GM21786 (cell line): ENCODE results near the gene BMP7.

Experiments
- ATAC-seq: cut with Tn5 transposase; IDR thresholded peaks from one replicate; pipeline ENCODE4 v1.9.1; 2021; ENCODE audit not compliant: unreplicated experiment

The BMP7 gene

DNA sequence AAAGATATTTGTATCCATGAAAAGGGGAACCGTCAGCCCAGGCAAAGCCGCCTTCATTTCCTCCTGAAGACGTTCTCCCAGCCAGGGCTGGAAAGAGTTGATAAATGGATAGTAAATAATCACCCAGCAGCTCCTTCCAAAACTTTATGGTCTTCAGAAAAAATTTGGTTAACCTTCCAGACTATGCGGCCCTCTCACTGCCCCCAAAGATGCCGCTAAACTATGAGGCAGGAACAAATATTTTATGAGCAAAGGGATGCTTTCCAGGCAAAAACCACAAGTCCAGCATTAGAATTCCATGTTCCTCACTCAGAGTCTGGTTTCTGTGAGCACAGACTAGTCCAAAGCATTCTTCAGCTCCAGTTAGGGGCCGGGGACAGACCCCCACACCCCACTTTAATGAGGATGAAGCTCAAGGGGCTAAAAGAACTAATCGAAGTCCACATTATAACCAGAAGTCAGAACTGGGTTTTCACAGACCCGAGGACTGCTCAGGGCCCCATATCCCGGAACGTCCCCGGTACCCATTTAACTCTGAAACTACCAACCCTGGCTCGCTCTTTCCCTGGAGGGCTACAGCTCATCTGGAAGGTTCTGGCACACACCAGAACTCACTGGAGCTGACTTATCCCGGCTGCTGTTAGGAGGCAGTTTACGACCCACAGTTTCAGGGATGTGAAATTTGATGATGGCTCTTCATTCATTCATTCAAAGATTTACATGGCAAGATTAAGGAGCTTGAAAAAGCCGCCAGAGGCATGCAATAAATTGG lies 29.4 kb downstream of the BMP7 start:
- ATAC-seq, result no peak

GRCh38 chr20:57234556-57235251 lies 31.7 kb downstream of the BMP7 start:
- ATAC-seq, result no peak

DNA sequence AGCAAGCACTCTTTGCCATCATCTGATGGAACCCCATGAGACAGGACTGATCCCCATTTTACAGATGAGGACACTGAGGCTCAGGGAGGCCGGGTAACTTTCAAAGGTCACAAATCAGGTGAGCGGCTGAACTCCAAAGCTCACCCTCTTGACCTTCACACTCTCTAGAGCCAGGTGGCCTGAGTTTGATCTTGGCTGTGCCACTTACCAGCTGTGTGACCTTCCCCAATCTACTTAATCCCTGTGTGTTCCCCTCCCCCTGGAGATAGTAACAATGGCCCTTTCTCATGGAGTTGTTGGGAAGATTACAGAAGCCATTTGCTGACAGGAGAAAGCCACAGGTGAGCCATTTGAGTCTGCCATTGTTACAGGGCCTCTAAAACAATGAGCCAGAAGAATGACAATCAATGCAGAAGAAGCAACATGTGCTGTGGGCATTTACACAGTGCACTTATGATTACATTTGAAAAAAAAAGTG lies 34.5 kb downstream of the BMP7 start:
- ATAC-seq, result no peak

GRCh38 chr20:57231161-57231560 lies 35.3 kb downstream of the BMP7 start:
- no peak for ATAC-seq

GRCh38 chr20:57230247-57230646 lies 36.2 kb downstream of the BMP7 start:
- ATAC-seq, result no peak

- no peak for ATAC-seq
These were observed 37.0 kb downstream of the BMP7 start for GRCh38 chr20:57229490-57229889.

- ATAC-seq, result no peak
These were observed 40.6 kb downstream of the BMP7 start for GRCh38 chr20:57225830-57226229.

DNA sequence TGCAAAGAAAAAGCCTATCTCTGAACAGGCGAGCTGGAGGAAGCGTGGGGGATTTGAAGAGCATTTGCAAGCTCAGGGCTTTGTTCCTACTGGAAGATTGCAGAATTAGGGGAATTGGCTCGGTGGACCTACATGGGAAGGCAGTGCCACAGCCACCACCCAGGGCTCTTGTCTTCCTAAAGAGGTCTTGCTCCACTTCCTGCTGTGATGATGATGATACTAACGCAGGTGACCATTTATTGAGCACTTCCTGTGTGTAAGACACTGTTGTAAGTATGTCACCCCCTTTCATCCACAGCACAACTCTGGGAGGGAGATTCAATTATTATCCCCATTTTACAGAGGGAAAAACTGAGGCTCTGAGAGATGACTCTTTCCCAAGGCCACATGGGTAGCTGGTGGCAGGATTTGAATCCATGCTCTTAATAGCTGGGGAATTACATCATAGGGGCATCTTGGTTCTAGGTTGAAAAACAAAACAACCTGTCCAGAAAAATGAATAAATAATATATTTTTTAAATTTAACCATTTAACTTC lies 41.2 kb downstream of the BMP7 start:
- no peak for ATAC-seq

- ATAC-seq, result no peak
These were observed 41.8 kb downstream of the BMP7 start for GRCh38 chr20:57224641-57225138.

- ATAC-seq, result no peak
These were observed 42.6 kb downstream of the BMP7 start for GRCh38 chr20:57223648-57224489.

GRCh38 chr20:57222631-57222950 lies 43.9 kb downstream of the BMP7 start:
- ATAC-seq, result no peak

DNA sequence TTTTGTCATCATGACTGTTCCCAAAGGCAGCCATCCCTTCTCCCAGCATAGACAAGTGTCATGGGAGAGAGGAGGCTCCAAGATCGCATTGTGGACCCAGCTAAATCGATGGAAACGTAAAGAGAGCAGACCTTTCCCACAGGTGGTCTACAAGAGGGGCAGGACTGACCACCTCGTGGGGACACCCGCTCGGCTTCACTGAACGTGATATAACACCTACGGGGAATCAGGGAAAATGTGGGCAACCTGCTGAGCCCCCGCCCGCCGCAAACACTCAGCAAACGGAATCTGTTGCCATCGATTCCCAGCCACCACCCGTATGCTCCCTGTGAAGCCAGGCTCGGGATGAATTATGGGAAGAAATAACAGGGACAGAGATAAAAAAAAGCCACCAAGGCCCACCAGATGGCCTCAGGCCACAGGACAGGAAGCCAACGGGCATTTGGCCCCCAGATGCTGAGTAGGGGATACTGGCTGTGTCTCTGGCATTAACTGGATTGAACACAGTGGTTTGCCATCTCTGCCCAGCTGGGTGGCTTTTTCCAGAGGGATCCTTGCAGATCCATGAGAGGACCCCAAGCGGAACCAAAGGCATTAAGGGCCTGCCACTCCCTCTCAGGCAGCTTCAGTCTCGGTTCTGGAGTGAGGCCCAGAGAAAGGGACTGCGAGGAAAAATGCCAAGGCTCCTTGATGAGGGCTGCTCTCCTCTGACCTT lies 44.4 kb downstream of the BMP7 start:
- ATAC-seq, result no peak

DNA sequence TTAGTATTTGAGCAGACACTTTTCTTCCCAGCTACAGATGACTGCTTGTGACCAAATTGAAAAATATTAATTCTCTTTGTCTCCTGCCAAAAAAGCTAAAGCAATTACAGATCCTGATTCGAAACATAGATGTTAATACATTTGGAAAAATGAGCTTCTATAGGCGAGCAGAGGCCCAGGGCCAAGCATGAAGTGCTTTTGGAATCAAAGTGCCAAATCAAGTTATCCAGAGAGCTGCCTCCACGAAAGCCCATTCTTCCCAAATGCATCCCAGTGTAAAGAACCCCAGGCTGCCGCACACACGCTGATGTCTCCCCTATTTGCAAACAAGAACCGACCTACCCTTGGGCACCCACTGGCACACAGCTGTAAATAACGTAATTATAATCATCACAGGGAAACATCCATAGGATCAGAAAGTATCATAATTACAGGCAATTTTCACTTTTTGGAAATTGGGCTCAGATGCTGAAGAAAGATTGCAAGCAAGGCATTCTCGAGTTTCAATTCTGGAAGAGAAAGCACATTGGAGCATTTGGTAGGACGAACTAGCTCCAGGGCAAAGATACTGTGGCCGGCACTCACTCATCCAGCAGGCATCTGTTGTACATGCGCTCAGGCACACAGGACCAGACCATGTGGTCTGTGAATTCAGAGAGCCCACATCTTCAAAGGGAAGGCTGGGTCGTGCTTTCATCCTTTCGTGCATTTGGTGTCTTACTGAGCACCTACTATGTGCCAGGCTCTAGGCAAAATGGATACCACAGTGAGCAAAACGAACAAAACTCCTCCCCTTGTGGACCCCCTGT lies 45.9 kb downstream of the BMP7 start:
- no peak for ATAC-seq

DNA sequence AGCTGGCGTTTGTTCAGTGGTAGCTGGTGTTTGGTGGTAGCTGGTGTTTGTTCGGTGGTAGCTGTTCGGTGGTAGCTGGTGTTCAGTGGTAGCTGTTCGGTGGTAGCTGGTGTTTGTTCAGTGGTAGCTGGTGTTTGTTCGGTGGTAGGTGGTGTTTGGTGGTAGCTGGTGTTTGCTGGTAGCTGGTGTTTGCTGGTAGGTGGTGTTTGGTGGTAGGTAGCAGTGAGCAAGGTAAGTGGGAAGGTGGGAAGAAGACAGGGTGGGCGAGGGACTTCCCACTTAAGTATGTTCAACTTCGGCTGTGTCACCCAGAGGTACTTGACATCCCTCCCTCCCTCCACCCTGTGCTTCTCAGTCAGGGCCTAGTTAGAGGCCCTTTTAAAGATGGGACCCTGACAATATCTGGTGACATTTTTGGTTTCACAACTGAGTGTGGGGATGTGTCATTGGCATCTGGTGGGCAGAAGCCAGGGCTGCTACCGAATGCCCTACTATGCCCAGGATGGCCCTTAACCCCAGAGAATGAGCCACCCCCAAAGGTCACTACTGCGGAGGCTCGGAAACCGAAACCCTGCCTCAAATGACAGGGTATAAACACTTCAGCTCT lies 47.3 kb downstream of the BMP7 start:
- no peak for ATAC-seq

- no peak for ATAC-seq
These were observed 48.0 kb downstream of the BMP7 start for GRCh38 chr20:57218489-57218888.

- ATAC-seq, result no peak
These were observed 48.6 kb downstream of the BMP7 start for GRCh38 chr20:57217802-57218201.

GRCh38 chr20:57216669-57217068 lies 49.8 kb downstream of the BMP7 start:
- no peak for ATAC-seq

DNA sequence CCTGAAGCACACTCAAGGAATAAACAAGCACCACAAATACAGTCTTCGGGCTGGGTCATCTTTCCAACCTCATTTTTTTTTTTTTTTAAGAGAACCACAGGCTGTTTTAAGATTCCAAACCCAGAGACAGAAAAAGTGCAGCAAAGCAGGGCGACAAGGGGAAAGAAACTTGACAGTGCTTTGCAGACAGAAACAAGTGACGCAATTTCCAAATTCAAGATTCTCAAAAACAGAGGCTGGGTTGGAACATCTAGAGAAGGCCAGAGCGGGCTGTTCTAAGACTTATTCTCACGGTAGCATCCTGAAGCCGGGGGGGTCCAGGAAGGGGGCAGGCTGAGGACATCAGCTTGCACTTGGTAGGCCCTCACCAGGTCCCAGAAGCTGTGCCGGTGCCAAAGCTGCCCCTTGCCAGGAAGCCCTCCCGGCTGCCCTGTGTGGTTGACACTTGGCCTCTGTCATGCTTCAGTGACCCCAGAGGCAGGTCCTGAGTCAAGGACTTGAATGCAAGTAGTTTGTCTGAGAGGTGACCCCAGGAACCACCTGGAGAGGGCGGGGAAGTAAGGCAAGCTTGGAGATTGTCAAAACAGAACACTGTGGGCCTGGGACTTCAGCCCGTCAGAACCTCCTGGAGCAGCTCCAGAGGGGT lies 50.5 kb downstream of the BMP7 start:
- ATAC-seq, result no peak

- no peak for ATAC-seq
These were observed 51.0 kb downstream of the BMP7 start for GRCh38 chr20:57215426-57215825.
